Endothelial cell of hepatic sinusoid (primary cell): ENCODE measurements around the gene NANS.

Experiments
- in situ Hi-C: cut with HindIII; loops from 2 replicates; pipeline ENCODE4 v1.10.0; 2017; ENCODE audit warnings: low sequenced_read_pairs

The NANS gene

GRCh38 chr9:98056269-98057137, at the start of gene NANS:
TSS of gene NANS (plus strand) at chr9:98056732. CDS start at chr9:98056809, 77 bp downstream.
- in situ Hi-C loops: no loop called here

- in situ Hi-C loops: no loop called here
Measured at GRCh38 chr9:98007251-98007928, 49.1 kb upstream of the NANS start.

- in situ Hi-C loops: no loop called here
Measured at GRCh38 chr9:98008764-98009163, 47.8 kb upstream of the NANS start.

GRCh38 chr9:98009437-98009836, 47.1 kb upstream of the NANS start:
- in situ Hi-C loops: no loop called here

- in situ Hi-C loops: loop anchor here (5.0 kb wide), 1 partner anchor 42 kb away; no protein-coding TSS in a partner anchor
Measured at GRCh38 chr9:98009936-98010335, 46.6 kb upstream of the NANS start.

GRCh38 chr9:98010445-98010844, 46.1 kb upstream of the NANS start:
- in situ Hi-C loops: loop anchor here (5.0 kb wide), 1 partner anchor 42 kb away; no protein-coding TSS in a partner anchor

GRCh38 chr9:98011122-98011521, 45.4 kb upstream of the NANS start:
- in situ Hi-C loops: loop anchor here (5.0 kb wide), 1 partner anchor 41 kb away; no protein-coding TSS in a partner anchor

- in situ Hi-C loops: no loop called here
Measured at GRCh38 chr9:98016137-98016680, 40.3 kb upstream of the NANS start.

GRCh38 chr9:98017306-98017705, 39.2 kb upstream of the NANS start:
- in situ Hi-C loops: no loop called here

GRCh38 chr9:98018347-98018746, 38.2 kb upstream of the NANS start:
- in situ Hi-C loops: no loop called here

GRCh38 chr9:98019098-98019497, 37.4 kb upstream of the NANS start:
- in situ Hi-C loops: no loop called here

- in situ Hi-C loops: loop anchor here (5.0 kb wide), 1 partner anchor 82 kb away; no protein-coding TSS in a partner anchor
Measured at GRCh38 chr9:98019869-98020268, 36.7 kb upstream of the NANS start.

GRCh38 chr9:98020476-98021145, 35.9 kb upstream of the NANS start:
- in situ Hi-C loops: loop anchor here (5.0 kb wide), 1 partner anchor 82 kb away; no protein-coding TSS in a partner anchor

GRCh38 chr9:98021306-98022040, 35.1 kb upstream of the NANS start:
- in situ Hi-C loops: loop anchor here (5.0 kb wide), 1 partner anchor 81 kb away; no protein-coding TSS in a partner anchor

GRCh38 chr9:98022447-98022846, 34.1 kb upstream of the NANS start:
- in situ Hi-C loops: loop anchor here (5.0 kb wide), 1 partner anchor 80 kb away; no protein-coding TSS in a partner anchor

- in situ Hi-C loops: loop anchor here (5.0 kb wide), 1 partner anchor 78 kb away; no protein-coding TSS in a partner anchor
Measured at GRCh38 chr9:98024702-98025101, 31.8 kb upstream of the NANS start.

- in situ Hi-C loops: loop anchor here (5.0 kb wide), 1 partner anchor 109 kb away; the partner anchor contains the start of gene TRMO
Measured at GRCh38 chr9:98031169-98031568, 25.4 kb upstream of the NANS start.

- in situ Hi-C loops: loop anchor here (5.0 kb wide), 1 partner anchor 110 kb away; the partner anchor contains the start of gene TRMO
Measured at GRCh38 chr9:98031935-98032334, 24.6 kb upstream of the NANS start.

- in situ Hi-C loops: loop anchor here (5.0 kb wide), 1 partner anchor 113 kb away; the partner anchor contains the start of gene TRMO
Measured at GRCh38 chr9:98034593-98035546, 21.7 kb upstream of the NANS start.
